PC-9 (cell line): ENCODE results near the gene CCNJ. TPM values are rescaled to one million over a fixed set of nuclear protein-coding genes. Genes with fewer than 3 reads are reported as not detected.

Experiments
- BruUV-seq: library from RNA; stranded (reverse); fragments of 400-500 nt; replicated peaks from 2 replicates; lab custom pipeline; 2021; lab: Mats Ljungman, UMichigan
- CTCF ChIA-PET: fragments of 300-600 bp; sonication (Branson Sonifier 250); formaldehyde crosslinking; loops from one replicate; lab custom pipeline; 2022; ENCODE audit warnings: antibody characterized with exemption; lab: Charles Lee
- POLR2A ChIA-PET: fragments of 300-600 bp; sonication (Branson Sonifier 250); formaldehyde crosslinking; loops from one replicate; lab custom pipeline; 2022; ENCODE audit warnings: antibody characterized with exemption; ENCODE audit not compliant: unreplicated experiment; lab: Charles Lee
- DNase-seq, 2 experiments: peaks; one replicate each; pipeline versions ENCODE4 v3.0.0 to v3.0.0-alpha.2; 2015 to 2022; ENCODE audit warnings: mixed read lengths in 1 of 2
- H2AFZ ChIP-seq: fragments of 200-600 bp; sonication (generic); 2 replicates; pipeline ENCODE4 v1.8.1; 2017; ENCODE audit warnings: antibody characterized with exemption
- H3F3A ChIP-seq: fragments of 200-600 bp; sonication (generic); 2 replicates; pipeline ENCODE4 v1.8.1; 2017; ENCODE audit warnings: antibody characterized with exemption, mild to moderate bottlenecking, low read depth; ENCODE audit not compliant: insufficient read depth
- H3K27ac ChIP-seq: fragments of 200-600 bp; sonication (generic); 2 replicates; pipeline ENCODE4 v1.6.1; 2016; ENCODE audit warnings: mixed run types
- H3K27me3 ChIP-seq: fragments of 200-600 bp; sonication (generic); 2 replicates; pipeline ENCODE4 v1.6.1; 2016; ENCODE audit warnings: low read depth, mixed run types; ENCODE audit not compliant: insufficient read depth
- H3K36me3 ChIP-seq: fragments of 200-600 bp; sonication (generic); 2 replicates; pipeline ENCODE4 v1.6.1; 2016; ENCODE audit warnings: low read depth, mixed run types
- H3K4me1 ChIP-seq: fragments of 200-600 bp; sonication (generic); replicated peaks from 2 replicates; pipeline ENCODE4 v1.6.1; 2016; ENCODE audit warnings: mixed run types; ENCODE audit not compliant: insufficient read depth
- H3K4me2 ChIP-seq: fragments of 200-600 bp; sonication (generic); 2 replicates; pipeline ENCODE4 v1.6.1; 2017; ENCODE audit warnings: mixed run types
- H3K4me3 ChIP-seq: fragments of 200-600 bp; sonication (generic); 2 replicates; pipeline ENCODE4 v1.6.1; 2016; ENCODE audit warnings: mixed run types
- H3K79me2 ChIP-seq: fragments of 200-600 bp; sonication (generic); 2 replicates; pipeline ENCODE4 v1.6.1; 2017; ENCODE audit warnings: low read depth, mixed run types
- H3K9me2 ChIP-seq: fragments of 200-600 bp; sonication (generic); 2 replicates; pipeline ENCODE4 v1.8.1; 2017; ENCODE audit warnings: mild to moderate bottlenecking; ENCODE audit not compliant: insufficient read depth
- H3K9me3 ChIP-seq: fragments of 200-600 bp; sonication (generic); 2 replicates; pipeline ENCODE4 v1.8.1; 2016; ENCODE audit warnings: low read depth; ENCODE audit not compliant: insufficient read depth
- H4K20me1 ChIP-seq: fragments of 200-600 bp; sonication (generic); 2 replicates; pipeline ENCODE4 v1.8.1; 2017; ENCODE audit not compliant: insufficient read depth
- CTCF ChIP-seq: fragments of 200-600 bp; sonication (generic); conservative IDR thresholded peaks from 2 replicates; pipeline ENCODE4 v1.6.1; 2017; ENCODE audit warnings: mixed run types, antibody characterized with exemption, mild to moderate bottlenecking, moderate library complexity
- EZH2 ChIP-seq: fragments of 200-600 bp; sonication (generic); IDR thresholded peaks from 2 replicates; pipeline ENCODE4 v1.8.0; 2017; ENCODE audit warnings: antibody characterized with exemption, low read depth
- intact Hi-C: fragments of 100-400 bp; cut with micrococcal nuclease; formaldehyde crosslinking; loops from one replicate; pipeline ENCODE4 v1.10.0; 2022; ENCODE audit not compliant: unreplicated experiment
- total RNA-seq: library from RNA; stranded (reverse); gene quantifications from 2 replicates; pipeline ENCODE4 v1.2.3, GENCODE V29; 2021

Gene CCNJ
- total RNA-seq, 1 experiment from 2014 or later, result 2.5 TPM

DNA sequence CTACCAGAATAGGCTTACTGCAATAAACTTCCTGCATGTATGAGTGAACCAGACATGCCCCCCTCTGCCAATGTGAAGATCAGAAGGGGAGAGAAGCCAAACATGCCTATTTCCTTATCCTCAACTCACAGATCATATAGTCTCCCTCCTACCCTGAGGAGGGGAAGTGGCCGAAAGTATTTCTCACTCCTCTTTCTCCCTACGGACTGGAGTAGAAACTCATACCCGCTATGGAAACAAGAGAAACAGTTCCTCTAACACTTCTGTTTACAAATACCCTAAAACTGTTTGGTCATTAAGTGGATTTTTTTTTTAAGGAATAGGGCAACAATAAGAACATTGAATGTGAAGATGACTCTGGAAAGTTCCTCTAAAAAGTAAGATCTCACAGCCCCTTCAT, 31.4 kb downstream of the CCNJ start:
- BruUV-seq, result no TSS peak
- H3K27ac ChIP-seq, result no peak overlapping the region
- ChIA-PET CTCF (no interaction called here), POLR2A (no interaction called here)
- no peak overlapping the region for H2AFZ ChIP-seq
- no peak overlapping the region for H3K4me2 ChIP-seq
- no peak for DNase-seq
- no peaks in the 10 kb centered on the region for H3K79me2 ChIP-seq
- H3K4me1 ChIP-seq, result 0 out of 2 replicates have a peak, but pooled peaks cover 7% of the 10 kb centered on the region
- intact Hi-C loops, result no loop called here
- H3K4me3 ChIP-seq, result no peak overlapping the region
- TF ChIP-seq CTCF, result no peak
- TF ChIP-seq EZH2, result no peak
- no peaks in the 10 kb centered on the region for H3K9me3 ChIP-seq
- H4K20me1 ChIP-seq, result no peaks in the 10 kb centered on the region
- H3F3A ChIP-seq, result no peaks in the 10 kb centered on the region
- no peaks in the 10 kb centered on the region for H3K9me2 ChIP-seq
- no peaks in the 10 kb centered on the region for H3K27me3 ChIP-seq
- H3K36me3 ChIP-seq, result no peaks in the 10 kb centered on the region

- Histone ChIP-seq H3K9me2 (no peaks in the 10 kb centered on the region), H3K4me3 (no peak overlapping the region), H3K4me2 (no peak overlapping the region), H3K36me3 (no peaks in the 10 kb centered on the region), H3F3A (no peaks in the 10 kb centered on the region), H3K79me2 (no peaks in the 10 kb centered on the region), H3K9me3 (no peaks in the 10 kb centered on the region), H3K4me1 (0 out of 2 replicates have a peak, but pooled peaks cover 7% of the 10 kb centered on the region), H4K20me1 (no peaks in the 10 kb centered on the region), H3K27ac (no peak overlapping the region), H3K27me3 (no peaks in the 10 kb centered on the region), H2AFZ (no peak overlapping the region)
- no TSS peak for BruUV-seq
- CTCF ChIA-PET, result no interaction called here
- POLR2A ChIA-PET, result no interaction called here
- DNase-seq, result no peak
- intact Hi-C loops, result no loop called here
- TF ChIP-seq EZH2 (no peak), CTCF (no peak)
Observed at GRCh38 chr10:96075977-96076376, 32.6 kb downstream of the CCNJ start.

- Histone ChIP-seq H2AFZ (no peak overlapping the region), H3K36me3 (no peaks in the 10 kb centered on the region), H4K20me1 (no peaks in the 10 kb centered on the region), H3K4me1 (0 out of 2 replicates have a peak, but pooled peaks cover 7% of the 10 kb centered on the region), H3K4me2 (no peak overlapping the region), H3K9me2 (no peaks in the 10 kb centered on the region), H3K27me3 (no peaks in the 10 kb centered on the region), H3K79me2 (no peaks in the 10 kb centered on the region), H3K9me3 (no peaks in the 10 kb centered on the region), H3K27ac (no peak overlapping the region), H3F3A (no peaks in the 10 kb centered on the region), H3K4me3 (no peak overlapping the region)
- intact Hi-C loops, result no loop called here
- no peak for TF ChIP-seq EZH2
- DNase-seq, result no peak
- POLR2A ChIA-PET, result interaction anchor here (0.6 kb wide), 1 partner anchor 11 kb away, joined by 3 read pairs; no protein-coding TSS in a partner anchor
- no TSS peak for BruUV-seq
- CTCF ChIA-PET, result interaction anchor here (0.5 kb wide), 1 partner anchor 414 kb away, joined by 3 read pairs; no protein-coding TSS in a partner anchor
Observed at GRCh38 chr10:96077156-96077555, 33.8 kb downstream of the CCNJ start.

DNA sequence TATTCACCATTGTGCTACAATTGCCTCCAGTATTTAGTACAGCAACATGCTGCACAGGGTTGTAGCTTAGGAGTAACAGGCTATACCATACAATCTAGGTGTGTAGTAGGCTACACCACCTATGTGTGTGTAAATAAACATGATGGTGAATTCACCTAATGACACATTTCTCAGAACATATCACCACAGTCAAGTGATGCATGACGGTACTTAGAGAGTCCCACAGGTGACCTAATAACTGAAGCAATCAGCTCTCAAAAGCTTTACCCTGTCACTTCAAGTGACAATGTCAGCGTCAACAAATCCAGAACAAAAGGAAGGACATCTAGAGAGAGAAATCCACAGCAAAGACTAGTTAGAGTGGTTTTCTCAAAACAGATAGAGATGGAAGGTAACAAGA, 38.8 kb downstream of the CCNJ start:
- Histone ChIP-seq H3F3A (no peaks in the 10 kb centered on the region), H3K9me3 (no peaks in the 10 kb centered on the region), H3K4me3 (no peak overlapping the region), H4K20me1 (no peaks in the 10 kb centered on the region), H3K27ac (no peak overlapping the region), H3K79me2 (no peaks in the 10 kb centered on the region), H3K4me2 (no peak overlapping the region), H2AFZ (no peak overlapping the region), H3K4me1 (no peaks in the 10 kb centered on the region), H3K9me2 (no peaks in the 10 kb centered on the region), H3K36me3 (no peaks in the 10 kb centered on the region), H3K27me3 (no peaks in the 10 kb centered on the region)
- intact Hi-C loops, result no loop called here
- DNase-seq, result no peak
- TF ChIP-seq EZH2 (no peak), CTCF (no peak)
- BruUV-seq, result no TSS peak
- ChIA-PET CTCF (no interaction called here), POLR2A (no interaction called here)
